H1 (cell line): ENCODE data around the gene CDCA4. TPM values are rescaled to one million over a fixed set of nuclear protein-coding genes. Genes with fewer than 3 reads are reported as not detected.

ENCODE experiments used
- TAF1 ChIP-seq: IDR thresholded peaks from 2 replicates; pipeline ENCODE4 v1.6.1; 2011; ENCODE audit warnings: mild to moderate bottlenecking, low read depth, low read length
- polyA plus RNA-seq, 7 experiments: library from polyadenylated mRNA; depleted of rRNA in 3 of 7; stranded (reverse) in 5 of 7; unstranded in 2 of 7; fragments of >200 nt in 5 of 7; fragments of 200-250 nt in 2 of 7; gene quantifications; 1 replicate in 5 of 7; 2 replicates in 1 of 7; 4 replicates in 1 of 7; pipeline versions ENCODE4 v1.2.1 to v1.2.3, GENCODE V29; 2011 to 2013; ENCODE audit warnings: missing spikeins in 2 of 7, mixed read lengths in 2 of 7
- total RNA-seq: library from RNA; stranded (reverse); fragmentation: NEBNext Ultra II Directional; extraction: Animal tissue kit (Norgen Biotek cat#: 25700); gene quantifications from 2 replicates; pipeline ENCODE4 v1.2.1, GENCODE V29; 2021

Gene CDCA4
- total and polyA plus RNA-seq, 2 of the 8 experiments (the other 6 are each of a cell fraction or from before 2014, with no cell fraction given): 49.9 to 62.4 TPM

DNA sequence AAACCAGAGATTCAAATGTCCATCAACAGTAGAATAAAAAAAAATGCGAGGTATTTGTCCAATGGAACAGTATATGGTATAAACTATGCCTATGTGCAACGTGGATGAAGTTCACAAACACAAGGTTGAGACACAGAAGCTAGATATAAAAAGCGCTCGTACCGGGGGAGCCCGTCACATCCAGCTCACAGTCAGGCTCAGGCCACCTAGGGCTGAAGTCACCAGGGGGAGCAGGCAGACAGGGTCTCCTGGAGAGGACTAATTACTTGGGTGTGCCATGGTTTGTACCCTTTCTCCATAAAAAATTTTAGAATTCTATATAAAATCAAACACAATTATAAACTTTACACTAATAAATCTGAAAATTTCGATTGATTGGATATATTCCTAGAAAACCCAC is 56.3 kb downstream of the CDCA4 start (continued):
- no peak for TF ChIP-seq TAF1

Other genes starting within 250 kb of the CDCA4 start
- gene AKT1, start 225.3 kb downstream of the CDCA4 start, total RNA-seq: 62.1 and 71.5 TPM in 2 replicates
- 68.1 and 89.8 TPM in 2 replicates for gene AKT1, start 225.3 kb downstream of the CDCA4 start, polyA plus RNA-seq (2011; rRNA removed)
- 2.8 and 2.9 TPM in 2 replicates for gene ZBTB42, start 220.0 kb downstream of the CDCA4 start, total RNA-seq
- 3.1 and 3.7 TPM in 2 replicates for gene ZBTB42, start 220.0 kb downstream of the CDCA4 start, polyA plus RNA-seq (2011; rRNA removed)
- 32.3 and 33.8 TPM in 2 replicates for gene CEP170B, start 155.8 kb downstream of the CDCA4 start, total RNA-seq
- 9.1 and 15.2 TPM in 2 replicates for gene CEP170B, start 155.8 kb downstream of the CDCA4 start, polyA plus RNA-seq (2011; rRNA removed)
- gene PLD4, start 96.2 kb downstream of the CDCA4 start, total RNA-seq: 0.04 TPM in 1 of 2 replicates, not detected in the other
- gene PLD4, start 96.2 kb downstream of the CDCA4 start, polyA plus RNA-seq (2011; rRNA removed): 0.05 and 0.06 TPM in 2 replicates
- gene AHNAK2, start 42.7 kb downstream of the CDCA4 start, total RNA-seq: 1.5 and 2.0 TPM in 2 replicates
- gene AHNAK2, start 42.7 kb downstream of the CDCA4 start, polyA plus RNA-seq (2011; rRNA removed): 0.64 and 0.95 TPM in 2 replicates
- 2.1 and 2.4 TPM in 2 replicates for gene CLBA1, start 35.3 kb downstream of the CDCA4 start, total RNA-seq
- gene CLBA1, start 35.3 kb downstream of the CDCA4 start, polyA plus RNA-seq (2011; rRNA removed): 1.6 and 2.3 TPM in 2 replicates
- not detected in 2 replicates for gene GPR132, start 44.3 kb upstream of the CDCA4 start, total RNA-seq
- gene GPR132, start 44.3 kb upstream of the CDCA4 start, polyA plus RNA-seq (2011; rRNA removed): 0.11 and 0.28 TPM in 2 replicates
- 6.2 and 8.9 TPM in 2 replicates for gene JAG2, start 147.7 kb upstream of the CDCA4 start, total RNA-seq
- gene JAG2, start 147.7 kb upstream of the CDCA4 start, polyA plus RNA-seq (2011; rRNA removed): 2.8 and 4.8 TPM in 2 replicates
- gene NUDT14, start 160.2 kb upstream of the CDCA4 start, total RNA-seq: 33.3 and 33.6 TPM in 2 replicates
- gene NUDT14, start 160.2 kb upstream of the CDCA4 start, polyA plus RNA-seq (2011; rRNA removed): 25.5 and 40.3 TPM in 2 replicates
- 10.2 and 11.6 TPM in 2 replicates for gene BTBD6, start 227.4 kb upstream of the CDCA4 start, total RNA-seq
- 9.8 and 10.1 TPM in 2 replicates for gene BTBD6, start 227.4 kb upstream of the CDCA4 start, polyA plus RNA-seq (2011; rRNA removed)